GM04504 (cell line): ENCODE measurements around the gene ATE1.
"Not testable (repeated sequence)": the region's sequence is repeated elsewhere in the genome, so short reads cannot be mapped to it uniquely, and the experiment has no call there.

Source experiments
- DNase-seq: peaks from one replicate; pipeline ENCODE4 v3.0.0-alpha.2; 2012; ENCODE audit warnings: low read depth

ATE1 gene

GRCh38 chr10:121736315-121737130, 191.3 kb downstream of the ATE1 start:
- no peak for DNase-seq

GRCh38 chr10:121735263-121735662, 192.6 kb downstream of the ATE1 start:
- DNase-seq, result no peak

GRCh38 chr10:121734589-121735045, 193.2 kb downstream of the ATE1 start:
- DNase-seq, result no peak

GRCh38 chr10:121732656-121733445, 195.0 kb downstream of the ATE1 start:
- DNase-seq, result no peak

DNA sequence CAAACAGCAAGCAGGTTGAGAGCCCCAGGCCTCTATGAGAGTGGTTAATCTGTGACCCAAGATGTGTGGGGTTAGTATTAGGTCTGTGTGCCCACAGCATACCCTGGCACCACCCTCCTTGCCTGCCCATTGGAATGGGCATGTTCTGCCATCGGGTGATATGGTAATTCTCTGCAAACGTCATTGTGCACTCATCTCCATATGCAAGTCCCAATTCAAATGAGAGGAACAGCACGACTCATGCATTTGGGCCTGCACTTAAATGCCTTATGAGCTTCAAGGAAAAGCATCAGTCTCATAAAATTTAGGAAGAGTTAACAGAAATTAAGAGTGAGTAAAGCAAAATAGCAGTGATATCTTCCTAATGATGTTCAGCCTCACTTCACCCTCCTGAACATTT, 195.7 kb downstream of the ATE1 start:
- DNase-seq, result no peak

DNA sequence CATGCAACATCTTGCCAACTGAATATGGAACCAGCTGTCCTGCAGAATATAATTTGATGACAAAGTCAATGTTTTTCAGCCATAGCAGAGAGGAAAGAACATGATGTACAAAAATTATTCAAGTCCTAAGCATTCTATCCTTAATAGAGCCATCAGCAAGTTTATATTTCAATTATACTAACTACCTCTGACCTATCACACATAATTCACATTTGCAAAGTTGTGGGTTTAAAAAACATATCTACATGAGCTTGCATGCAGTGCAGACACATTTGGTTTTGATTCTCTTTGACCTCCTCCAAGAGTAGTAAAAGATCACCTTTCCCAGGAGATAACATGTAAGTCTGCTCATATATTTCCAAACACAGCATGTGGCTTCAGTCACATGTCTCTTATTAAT, 203.5 kb downstream of the ATE1 start:
- DNase-seq, result no peak

- DNase-seq, result no peak
Observed at GRCh38 chr10:121722665-121723064, 205.2 kb downstream of the ATE1 start.

GRCh38 chr10:121721257-121721656, 206.6 kb downstream of the ATE1 start:
- no peak for DNase-seq

- DNase-seq, result no peak
Observed at GRCh38 chr10:121715969-121716368, 211.9 kb downstream of the ATE1 start.

- no peak for DNase-seq
Observed at GRCh38 chr10:121715076-121715475, 212.8 kb downstream of the ATE1 start.

- DNase-seq, result no peak
Observed at GRCh38 chr10:121713486-121713885, 214.3 kb downstream of the ATE1 start.

DNA sequence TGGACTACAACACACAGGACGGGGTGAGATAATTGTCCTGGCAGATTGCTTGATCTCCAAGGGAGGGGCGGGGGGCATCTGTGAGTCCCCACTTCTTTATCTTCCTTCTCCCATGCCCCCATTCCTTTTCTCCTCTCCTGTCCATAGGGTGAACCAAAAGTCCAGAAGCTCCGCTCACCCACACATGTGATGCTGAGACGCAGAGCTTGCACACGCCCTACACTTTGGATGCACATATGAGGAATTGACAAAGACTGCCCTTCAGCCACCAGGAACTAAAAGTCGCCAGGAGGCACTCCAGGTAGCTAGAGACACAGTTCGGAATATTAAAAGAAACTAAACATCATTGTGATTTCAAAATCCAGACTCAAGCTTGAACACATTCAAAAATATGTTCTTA, 216.9 kb downstream of the ATE1 start:
- no peak for DNase-seq

DNA sequence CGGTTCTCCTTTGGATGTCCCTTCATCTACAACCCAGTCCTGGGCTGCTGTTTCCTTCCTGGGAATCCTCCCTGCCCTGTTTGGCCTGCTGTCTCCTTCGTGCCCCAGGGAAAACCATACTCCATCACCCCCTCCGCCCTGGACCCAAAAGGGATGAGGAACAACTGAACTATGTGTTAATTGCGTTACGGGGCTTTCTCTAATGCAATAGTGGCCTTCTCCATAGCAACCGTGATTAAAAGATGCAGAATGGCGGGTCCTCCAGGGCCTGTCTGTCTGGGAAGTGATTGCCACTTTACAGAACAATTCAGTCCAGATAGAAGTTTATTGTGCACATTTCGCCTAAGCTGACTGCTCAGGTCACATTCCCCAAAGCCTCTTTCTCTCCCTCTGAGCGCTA, 217.6 kb downstream of the ATE1 start:
- DNase-seq, result no peak

DNA sequence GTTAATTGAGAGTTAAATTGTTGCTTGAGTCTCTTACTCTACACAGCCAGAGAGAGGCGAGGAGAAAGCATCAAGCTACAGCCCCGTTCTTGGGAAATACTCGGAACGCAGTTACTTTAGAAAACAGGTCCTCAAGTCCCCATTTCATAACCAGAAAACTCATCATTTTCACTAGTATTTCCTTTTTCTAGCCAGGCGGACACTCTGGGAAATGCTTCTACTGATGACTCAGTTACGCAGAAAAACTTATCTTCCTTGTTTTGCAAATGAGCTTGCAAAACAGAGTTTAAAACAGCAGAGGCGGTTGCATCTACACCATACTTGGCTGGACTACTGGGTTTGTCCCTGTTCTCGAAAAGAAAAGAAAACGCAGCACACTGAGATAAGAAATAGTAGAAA, 218.2 kb downstream of the ATE1 start:
- DNase-seq, result no peak

DNA sequence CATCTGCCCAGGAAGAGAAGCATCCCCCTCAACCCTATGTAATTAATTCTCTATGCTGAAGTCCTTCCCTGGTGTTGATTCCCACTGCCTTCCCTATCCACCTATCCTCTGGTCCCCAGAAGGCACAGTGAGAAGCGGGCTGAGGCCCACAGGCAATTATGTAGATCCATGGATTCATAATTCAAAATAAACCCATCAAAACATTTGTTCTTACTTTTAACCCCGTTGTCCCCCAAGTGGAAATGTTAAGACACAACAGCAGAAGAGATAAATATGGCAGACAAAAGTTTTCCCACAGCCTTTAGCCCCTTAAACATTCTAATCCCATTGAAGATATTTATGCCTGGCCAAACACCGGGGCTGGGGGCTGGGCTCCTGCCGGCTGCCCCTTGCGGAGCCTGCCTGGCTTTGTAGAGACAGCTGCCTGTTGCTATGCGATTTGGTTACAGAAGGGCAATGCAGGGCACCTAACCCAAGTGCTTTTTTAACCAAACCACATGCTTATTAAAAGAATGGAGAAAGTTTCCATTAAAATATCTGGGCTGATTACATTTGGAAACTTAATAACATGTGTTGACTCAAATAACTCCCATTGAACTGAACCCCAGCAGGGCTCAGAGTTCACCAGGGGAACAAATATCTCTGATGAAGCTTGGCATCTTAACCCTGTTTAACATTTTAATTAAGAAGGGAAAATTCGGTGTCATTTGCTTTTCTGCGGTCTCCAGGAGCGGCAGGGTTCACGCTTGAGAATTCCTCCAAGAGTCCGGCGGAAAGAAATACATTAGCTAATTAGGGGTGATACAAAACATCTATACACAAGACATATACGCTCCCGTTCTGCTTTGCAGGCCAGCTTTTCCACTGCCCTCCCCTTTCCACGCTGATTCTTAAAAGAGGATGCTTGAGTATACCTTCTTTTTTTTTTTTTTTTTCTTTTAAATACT, 218.8 kb downstream of the ATE1 start:
- DNase-seq, result no peak

- DNase-seq, result no peak
Observed at GRCh38 chr10:121702351-121703320, 225.2 kb downstream of the ATE1 start.

DNA sequence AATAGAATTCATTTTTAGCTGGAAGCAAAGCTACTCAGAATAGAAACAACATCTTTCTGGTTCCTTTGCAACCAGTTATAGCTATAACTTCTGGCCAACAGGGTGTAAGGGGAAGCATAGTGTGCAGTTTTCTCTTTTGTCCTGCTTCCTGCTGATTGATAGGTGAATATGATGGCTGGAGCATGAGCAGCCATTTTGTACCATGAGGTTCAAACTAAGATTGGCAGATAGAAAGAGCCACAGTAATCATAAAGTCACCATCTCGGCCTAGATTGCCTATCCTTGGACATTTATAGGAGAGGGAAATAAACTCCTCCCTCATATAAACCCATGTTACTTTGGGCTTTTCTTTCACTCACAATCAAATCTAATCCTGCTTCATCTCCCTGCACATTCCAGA, 227.4 kb downstream of the ATE1 start:
- DNase-seq, result no peak

- DNase-seq, result not testable (repeated sequence)
Observed at GRCh38 chr10:121699703-121700102, 228.1 kb downstream of the ATE1 start.

- DNase-seq, result no peak
Observed at GRCh38 chr10:121698902-121699301, 228.9 kb downstream of the ATE1 start.

GRCh38 chr10:121698336-121698735, 229.5 kb downstream of the ATE1 start:
- DNase-seq, result no peak

DNA sequence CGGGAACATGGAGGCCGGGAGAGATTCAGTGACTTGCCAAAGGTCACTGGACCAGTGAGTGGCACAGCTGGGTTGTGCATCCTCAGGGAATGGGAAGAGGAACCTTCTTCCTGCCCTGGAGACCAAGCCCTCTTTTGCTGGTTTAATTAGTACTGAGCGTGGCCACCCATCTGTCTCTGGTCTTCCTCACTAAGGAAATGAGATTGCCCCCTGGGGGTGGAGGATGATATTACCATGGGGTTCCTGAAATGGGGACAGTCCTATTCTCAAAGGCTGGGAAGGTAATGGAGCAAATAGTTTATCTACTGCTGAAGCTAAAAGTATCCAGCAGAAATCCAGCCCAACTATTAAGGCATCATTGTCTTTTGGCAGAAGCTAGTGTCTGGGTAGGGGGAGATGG, 231.0 kb downstream of the ATE1 start:
- no peak for DNase-seq
